GM12892 (cell line): ENCODE results near the gene DPYSL4.

Source experiments
- POLR2A ChIP-seq: IDR thresholded peaks from 2 replicates; pipeline ENCODE4 v1.6.1; 2011; ENCODE audit warnings: low read depth, low read length, control low read depth
- POLR2AphosphoS5 ChIP-seq: IDR thresholded peaks from 2 replicates; pipeline ENCODE4 v1.6.1; 2011; ENCODE audit warnings: low read depth, low read length, control low read depth

- no peak for TF ChIP-seq POLR2AphosphoS5
- no peak for TF ChIP-seq POLR2A
Measured at GRCh38 chr10:132223156-132223590, 36.4 kb downstream of the DPYSL4 start.
